GM12801 (cell line): Measurements from ENCODE around the gene RNF146.

ENCODE experiments used
- TF ChIP-seq, protein P1 (sequence below): IDR thresholded peaks from one replicate; pipeline ENCODE4 v1.5.1; 2011; ENCODE audit warnings: control low read depth; ENCODE audit not compliant: insufficient read length; ENCODE audit errors: extremely low read depth

Gene RNF146

DNA sequence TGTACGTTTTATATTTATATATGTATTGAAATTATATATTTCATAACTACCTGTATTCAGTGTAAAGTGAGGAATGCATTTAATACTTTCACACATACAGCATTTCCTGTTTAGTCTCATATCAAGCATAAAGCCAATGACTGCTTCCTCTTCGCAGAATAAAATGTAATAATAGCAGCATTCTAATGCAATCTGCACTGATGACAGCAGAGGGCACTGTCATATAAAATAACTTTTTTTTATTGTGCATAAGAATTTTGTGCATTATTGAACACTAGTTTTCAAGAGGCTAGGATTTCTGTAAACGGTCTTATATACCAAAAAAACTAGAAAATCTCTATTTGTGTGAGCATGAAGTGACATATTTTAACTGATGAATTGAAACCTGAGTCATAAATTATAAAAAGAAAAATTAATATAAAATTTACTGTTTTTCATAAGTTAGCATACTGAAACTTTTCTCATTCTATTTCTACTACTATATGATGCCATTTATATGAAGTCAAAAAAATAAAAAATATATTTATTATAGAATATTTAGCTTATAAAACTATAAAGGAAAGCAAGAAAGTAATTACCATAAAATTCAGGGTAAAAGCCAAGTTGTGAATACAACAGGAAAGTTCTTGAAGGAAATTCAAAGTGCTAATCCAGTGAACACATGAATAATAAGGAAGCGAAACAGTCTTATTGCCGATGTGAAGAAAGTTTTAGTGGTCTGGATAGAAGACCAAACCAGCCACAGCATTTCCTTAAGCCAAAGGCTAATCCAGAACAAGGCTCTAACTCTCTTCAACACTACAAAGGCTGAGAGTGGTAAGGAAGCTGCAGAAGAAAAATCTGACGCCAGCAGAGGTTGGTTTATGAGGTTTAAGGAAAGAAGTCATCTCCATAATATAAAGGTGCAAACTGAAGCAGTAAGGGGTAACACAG lies 36.3 kb downstream of the RNF146 start:
- TF ChIP-seq, protein P1, sequence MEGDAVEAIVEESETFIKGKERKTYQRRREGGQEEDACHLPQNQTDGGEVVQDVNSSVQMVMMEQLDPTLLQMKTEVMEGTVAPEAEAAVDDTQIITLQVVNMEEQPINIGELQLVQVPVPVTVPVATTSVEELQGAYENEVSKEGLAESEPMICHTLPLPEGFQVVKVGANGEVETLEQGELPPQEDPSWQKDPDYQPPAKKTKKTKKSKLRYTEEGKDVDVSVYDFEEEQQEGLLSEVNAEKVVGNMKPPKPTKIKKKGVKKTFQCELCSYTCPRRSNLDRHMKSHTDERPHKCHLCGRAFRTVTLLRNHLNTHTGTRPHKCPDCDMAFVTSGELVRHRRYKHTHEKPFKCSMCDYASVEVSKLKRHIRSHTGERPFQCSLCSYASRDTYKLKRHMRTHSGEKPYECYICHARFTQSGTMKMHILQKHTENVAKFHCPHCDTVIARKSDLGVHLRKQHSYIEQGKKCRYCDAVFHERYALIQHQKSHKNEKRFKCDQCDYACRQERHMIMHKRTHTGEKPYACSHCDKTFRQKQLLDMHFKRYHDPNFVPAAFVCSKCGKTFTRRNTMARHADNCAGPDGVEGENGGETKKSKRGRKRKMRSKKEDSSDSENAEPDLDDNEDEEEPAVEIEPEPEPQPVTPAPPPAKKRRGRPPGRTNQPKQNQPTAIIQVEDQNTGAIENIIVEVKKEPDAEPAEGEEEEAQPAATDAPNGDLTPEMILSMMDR, result no peak

DNA sequence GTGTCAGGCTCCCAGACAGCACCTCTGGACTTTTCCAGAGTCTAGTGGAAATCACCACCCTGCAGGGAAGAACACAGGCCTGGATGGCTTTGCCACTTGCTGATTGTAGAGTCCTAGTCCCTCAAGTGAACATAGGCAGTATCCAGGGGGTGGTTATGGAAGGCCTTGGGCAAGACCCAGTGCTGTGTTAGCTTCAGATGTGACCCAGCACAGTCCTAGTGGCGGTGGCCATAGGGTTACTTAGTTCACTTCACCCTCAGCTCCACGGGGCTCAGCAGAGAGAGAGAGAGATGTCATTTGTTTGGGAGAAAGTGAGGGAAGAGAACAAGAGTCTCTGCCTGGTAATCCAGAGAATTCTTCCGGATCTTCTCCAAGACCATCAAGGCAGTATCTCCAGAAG lies 37.3 kb downstream of the RNF146 start:
- TF ChIP-seq, protein P1, result no peak

DNA sequence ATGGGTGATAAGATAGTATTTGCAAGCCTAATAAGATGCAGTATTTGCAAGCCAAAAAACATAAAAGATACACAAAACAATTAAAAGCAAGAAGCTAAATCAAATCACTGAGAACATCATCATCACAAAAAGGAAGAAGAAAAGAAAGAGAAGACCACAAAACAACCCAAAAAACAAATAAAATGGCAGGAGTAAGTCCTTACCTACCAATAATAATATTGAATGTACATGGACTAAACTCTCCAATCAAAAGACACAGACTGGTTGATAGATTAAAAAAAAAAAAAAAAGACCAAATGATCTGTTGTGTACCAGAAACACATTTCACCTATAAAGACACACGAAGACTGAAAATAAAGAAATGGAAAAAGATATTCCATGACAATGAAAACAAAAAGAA lies 39.1 kb downstream of the RNF146 start:
- TF ChIP-seq, protein P1, result no peak

DNA sequence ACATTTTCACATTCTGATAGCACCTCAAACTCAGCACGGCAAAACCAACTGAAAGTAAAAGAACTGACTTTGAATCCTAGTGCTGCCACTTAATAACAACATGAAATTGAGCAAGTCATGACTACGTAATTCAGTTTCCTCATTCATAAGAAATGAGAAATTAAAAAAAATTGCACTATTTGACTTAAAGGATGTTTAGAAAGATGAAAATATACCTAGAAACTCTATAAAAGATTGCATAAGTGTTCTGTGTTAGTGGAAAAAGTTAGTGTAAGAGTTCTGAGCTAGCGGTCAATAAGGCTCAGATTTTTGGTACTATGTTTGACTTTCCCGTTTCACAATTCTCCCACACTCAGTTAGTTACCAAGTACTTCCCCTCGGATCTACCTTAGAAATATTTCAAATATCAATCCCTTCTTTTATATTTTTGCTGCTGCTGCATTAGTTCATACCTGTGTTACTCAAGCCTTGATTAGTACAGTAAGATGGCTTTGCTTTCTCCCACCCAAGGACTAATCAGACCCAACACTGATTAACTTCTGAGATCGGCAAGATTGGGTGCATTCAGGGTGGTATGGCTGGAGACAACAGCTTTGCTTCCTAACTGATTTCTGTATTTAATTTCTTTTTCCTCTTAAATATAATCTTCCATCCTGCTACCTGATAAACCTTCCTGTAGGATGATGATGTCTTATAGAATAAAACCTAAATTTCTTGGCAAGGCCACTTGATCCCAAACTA lies 50.9 kb downstream of the RNF146 start:
- TF ChIP-seq, protein P1, result no peak

DNA sequence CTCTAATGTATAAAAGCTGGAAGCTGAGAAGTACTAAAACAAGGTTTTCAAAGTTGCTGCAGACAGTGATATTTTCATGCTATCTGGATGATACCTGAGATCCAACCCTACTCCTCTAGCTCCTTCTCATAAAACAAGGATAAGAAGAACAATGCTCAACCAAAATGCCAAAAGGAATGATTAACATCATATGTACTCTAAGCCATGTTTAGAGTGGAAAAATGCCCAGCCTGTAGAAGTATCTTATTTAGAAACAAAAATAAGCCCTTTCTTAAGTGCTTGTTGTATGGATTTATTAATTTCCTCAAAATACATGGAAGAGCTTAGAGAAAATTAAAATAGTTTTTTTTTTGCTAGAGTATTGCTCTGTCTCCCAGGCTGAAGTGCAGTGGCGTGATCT lies 53.0 kb downstream of the RNF146 start:
- TF ChIP-seq, protein P1, result no peak

DNA sequence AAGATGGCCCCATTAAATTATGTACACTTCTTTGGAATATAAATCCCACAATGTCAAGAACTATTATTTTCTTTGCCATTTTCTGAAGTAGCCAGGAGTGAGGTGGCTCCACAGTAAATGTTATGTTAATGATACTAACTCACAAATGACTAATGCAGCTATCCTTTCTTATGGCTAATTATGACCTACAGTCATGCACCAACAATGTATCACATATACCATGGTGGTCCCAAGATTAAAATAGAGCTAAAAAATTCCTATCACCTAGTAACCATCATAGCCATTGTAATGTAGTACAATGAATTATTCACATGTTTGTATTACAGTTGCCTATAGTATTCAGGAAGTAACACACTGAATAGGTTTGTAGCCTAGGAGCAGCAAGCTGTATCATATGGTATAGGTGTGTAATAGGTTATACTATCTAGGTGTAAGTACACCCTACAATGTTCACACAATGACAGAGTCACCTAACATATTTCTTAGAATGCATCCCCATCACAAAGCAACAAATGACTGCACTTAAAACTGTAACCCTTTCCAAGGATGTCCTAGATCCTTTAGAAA lies 61.5 kb downstream of the RNF146 start:
- TF ChIP-seq, protein P1, result no peak

DNA sequence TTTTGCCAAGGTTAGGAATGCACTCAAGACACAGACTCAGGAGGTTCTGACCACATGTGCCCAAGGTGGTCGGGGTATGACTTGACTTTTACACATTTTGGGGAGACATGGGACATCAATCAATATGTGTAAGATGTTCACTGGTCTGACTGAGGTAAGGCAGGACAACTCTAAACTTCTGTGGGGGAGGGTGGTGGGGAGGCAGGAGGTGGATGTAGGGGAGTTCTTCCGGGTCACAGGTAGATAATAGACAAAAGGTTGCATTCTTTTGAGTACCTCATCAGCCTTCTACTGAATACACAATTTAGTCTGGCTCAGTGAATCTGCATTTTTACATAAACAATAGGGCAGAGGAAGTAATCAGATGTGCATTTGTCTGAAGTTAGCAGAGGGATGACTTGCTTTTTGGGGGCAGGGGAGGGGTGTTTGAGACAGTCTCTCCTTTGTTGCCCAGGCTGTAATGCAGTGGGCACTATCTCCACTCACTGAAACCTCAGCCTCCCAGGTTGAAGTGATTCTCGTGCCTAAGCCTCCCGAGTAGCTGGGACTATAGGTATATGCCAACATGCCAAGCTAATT lies 65.8 kb downstream of the RNF146 start:
- TF ChIP-seq, protein P1, result no peak
